Brain pericyte (primary cell): ENCODE results near the gene KDM2A.
"Not testable (repeated sequence)": the region's sequence is repeated elsewhere in the genome, so short reads cannot be mapped to it uniquely, and the experiment has no call there.

Experiments used
- DNase-seq: peaks from one replicate; pipeline ENCODE4 v3.0.0-alpha.2; 2012; ENCODE audit warnings: low read depth, low spot score

KDM2A gene

DNA sequence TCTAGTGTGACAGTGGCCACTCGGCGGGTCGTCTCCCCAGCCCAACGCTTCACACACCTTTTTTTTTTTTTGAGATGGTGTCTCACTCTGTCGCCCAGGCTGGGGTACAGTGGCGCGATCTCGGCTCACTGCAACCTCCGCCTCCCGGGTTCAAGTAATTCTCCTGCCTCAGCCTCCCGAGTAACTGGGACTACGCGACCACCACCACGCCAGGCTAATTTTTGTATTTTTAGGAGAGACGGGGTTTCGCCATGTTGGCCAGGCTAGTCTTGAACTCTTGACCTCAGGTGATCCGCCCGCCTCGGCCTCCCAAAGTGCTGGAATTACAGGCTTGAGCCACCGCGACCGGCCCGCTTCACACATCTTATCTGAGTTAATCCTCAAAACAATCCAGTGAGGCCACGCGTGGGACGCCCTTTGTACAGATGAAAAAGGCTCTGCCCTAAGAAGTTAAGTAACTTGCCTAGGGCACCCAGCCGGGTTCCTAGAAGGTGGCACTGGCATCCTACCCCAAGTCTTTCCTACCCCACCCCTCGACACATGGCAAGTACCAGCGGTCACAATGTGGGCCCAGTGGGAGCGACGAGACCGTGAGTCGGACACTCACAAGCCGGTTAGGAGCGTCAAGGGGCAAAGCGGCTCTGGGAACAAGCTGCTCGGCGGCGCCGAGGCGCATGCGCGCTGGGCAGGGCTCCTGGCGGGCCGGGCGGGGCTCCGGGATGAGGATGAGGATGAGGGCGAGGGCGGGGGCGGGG, 142.0 kb downstream of the KDM2A start:
- not testable (repeated sequence) for DNase-seq

- DNase-seq: no peak
Measured at GRCh38 chr11:67261640-67261945, 142.5 kb downstream of the KDM2A start.

DNA sequence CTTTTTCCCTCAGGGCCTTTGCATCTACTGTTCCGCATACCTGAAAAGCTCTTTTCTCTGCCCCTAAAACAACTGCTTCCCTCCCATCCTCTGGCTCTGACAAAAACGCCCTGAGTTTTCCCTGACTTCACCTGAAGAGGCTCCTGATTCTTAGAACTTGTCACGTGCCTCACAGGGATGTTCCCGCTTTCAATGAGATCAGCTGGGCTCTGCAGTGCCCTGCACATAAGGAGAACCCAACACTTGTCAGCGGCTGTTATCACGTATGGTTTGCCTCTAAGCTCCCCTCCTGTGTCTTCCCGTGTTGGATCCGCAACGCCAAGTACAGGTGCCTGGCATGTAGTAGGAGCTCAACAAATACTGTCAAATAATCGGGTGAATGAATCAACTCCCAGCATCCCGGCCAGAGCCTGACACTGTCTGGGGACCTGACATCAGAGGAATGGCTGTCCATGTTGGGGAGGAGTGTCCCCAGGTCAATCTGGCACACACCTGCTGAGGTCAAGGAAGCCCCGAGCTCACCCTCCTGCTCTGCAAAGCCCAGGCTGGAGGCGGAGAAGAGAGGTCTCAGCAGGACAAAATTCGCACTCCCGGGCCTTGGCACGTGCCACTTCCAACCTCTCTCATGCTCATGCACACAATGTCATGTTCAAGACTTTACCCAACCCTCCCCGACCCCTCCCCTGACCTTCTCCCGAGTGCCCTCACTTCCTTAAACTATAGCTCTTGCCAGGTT, 143.1 kb downstream of the KDM2A start:
- DNase-seq: no peak

- DNase-seq: no peak
Measured at GRCh38 chr11:67262731-67263675, 143.9 kb downstream of the KDM2A start.

DNA sequence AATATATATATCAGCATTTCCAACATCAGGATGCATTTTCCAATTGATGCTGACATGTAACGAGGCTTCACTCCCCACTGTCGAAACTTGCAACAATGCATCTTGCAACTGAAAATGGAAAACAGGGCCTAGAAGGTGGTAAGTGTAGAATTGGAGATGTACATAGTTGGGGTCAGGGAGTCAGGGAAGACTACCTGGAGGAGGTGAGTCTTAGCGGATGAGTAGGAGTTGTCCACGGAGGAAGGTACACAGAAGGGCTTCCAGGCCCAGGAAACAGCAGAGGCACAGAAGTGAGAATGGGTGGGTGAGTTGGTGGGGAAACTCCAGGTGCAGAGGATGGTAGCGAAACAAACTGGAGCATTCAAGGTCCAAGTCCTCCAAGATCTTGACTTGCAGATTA, 145.2 kb downstream of the KDM2A start:
- no peak for DNase-seq

DNA sequence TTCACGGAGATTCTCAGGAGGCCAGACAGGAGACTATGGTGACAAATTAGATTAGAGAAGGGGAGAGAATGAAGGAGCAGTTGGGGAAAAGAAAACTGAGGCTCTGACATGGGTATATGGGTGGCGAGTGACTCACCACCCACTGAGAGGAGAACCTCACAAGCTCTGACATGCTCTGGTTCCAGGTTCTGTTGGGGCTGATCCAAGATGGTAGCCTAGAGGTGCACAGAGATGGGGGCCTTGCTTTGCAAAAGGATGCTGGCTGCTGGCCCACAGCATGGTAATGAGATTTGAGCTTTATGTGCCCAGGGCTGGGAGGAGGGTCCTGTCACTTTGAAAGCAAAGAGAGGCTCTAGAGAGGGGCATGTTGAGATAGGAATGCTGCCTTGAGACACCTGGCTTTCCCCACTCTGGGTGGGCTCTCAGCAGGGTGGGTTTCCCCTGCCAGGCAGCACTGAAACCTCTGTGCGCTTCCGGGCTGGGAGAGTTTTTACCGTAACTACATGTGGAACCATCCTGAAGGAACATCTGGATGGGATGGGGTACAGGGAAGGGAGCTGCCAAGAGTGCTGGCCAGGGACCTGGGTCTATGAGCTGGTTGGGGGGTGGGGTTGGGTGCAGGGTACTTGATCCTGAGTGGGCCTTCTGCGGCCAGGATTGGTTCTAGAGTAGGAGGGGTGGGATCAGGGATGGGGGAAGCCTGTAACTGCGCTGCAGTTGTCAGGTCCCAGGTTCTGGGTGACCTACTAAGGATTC, 146.0 kb downstream of the KDM2A start:
- no peak for DNase-seq

DNA sequence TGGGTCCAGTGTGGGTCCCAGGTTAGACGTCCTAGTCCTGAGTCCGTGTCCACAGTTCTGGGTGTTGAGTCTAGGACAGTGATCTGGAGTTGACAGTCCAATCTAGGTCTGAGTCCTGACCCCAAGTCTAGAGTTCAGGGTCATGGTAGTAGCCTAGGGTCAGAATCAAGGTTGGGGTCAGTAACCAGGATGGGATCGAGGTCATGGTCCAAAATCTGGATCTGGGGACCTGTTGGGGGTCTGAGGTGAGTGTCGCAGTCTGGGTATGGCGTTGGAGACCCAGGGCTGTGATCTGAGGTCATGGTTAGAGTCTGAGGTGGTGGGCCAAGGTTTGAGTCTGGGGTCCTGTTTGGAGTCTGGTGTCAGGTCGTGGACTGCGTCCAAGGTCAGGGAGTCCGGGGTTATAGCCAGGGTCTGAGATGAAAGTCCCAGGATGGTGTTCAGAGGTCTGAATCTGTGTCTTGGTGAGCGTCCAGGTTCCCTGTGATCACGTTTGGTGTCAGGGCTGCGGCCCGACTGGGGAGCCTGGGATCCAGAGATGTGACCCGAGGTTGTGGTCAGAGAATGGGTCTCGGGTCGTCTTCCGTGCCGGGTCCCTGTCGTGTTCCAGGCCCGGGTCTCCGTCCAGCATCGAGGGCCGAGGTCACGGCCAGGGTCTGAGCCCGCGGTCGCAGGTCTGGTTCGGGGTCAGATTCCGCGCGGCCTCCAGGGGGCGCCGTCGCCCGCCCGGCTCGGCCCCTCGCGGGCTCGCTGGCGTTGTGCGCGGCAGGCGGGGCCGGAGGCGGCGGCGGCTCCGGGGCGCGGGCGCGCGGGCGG, 146.8 kb downstream of the KDM2A start:
- no peak for DNase-seq

DNA sequence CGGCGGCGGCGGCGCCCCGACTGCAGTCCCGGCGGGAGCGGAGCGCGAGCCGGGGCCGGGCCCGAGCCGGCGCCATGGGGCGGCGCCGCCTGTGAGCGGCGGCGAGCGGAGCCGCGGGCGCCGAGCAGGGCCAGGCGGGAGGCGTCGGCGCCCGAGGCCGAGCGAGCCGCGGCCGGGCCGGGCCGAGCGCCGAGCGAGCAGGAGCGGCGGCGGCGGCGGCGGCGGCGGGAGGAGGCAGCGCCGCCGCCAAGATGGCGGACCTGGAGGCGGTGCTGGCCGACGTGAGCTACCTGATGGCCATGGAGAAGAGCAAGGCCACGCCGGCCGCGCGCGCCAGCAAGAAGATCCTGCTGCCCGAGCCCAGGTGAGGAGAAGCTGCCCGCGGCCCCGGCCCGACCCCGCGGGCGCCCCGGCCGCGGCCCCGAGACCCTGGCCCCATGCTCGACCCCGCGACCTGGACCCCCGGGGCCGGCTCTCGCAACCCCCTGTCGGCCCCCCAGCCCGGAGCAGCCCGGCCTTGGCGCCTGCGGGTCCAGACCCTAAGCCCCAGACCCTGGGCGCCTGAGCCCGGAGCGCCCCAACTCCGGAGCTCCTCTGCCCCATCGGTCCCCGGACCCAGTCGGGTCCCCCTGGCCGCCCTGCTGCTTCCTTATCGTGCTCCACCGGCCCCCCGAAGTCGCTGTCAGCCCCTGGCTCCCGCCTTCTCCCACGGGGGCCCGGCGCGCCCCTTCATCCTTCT, 147.6 kb downstream of the KDM2A start, which contains the start of gene GRK2:
GRK2 (plus strand) TSS at position 25 of the 739 bp plus-strand sequence; CDS start at position 252, 227 bp downstream.
- DNase-seq: no peak

DNA sequence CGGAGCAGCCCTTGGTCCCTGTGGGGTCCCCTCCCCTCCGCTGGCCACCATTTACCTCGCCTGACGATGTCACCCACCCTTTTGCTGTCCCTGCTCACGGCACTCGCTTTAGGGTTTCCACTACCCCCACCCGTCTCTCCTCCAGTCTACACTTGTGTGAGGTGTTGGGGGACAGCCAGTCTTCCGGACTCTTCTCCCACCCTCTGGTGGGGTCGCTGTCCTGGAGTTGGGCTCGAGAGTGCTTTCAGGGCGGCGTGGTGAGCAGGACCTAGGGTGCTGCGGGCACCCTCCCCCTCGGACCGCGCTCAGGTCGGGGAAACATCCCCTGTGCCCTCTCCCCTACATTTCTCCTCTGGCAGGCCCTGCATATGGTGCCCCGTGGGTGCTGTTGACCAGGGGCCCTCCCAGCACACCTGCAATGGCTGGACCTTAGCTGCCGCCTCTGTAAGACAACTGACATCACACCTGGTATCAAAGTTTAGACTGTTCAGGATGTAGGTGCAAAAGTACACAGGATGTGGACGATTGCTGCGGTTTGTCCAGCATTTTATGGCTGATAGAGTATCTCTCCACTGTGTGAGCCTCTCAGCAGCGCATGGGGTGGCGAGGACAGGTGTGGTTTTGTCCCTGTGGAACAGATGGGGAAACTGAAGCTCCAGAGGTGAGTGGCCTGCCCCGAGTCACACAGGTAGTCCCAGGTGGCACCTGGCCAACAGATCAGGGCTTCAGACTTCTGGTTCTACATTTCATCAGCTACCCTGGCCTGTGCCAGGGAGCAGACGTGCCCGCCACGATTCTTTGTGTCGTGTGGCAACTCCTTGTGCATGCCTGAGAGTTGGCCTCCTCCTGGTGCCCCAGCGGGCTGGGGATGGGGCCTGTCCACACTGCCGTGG, 148.4 kb downstream of the KDM2A start:
- DNase-seq: no peak

- no peak for DNase-seq
Measured at GRCh38 chr11:67268081-67268961, 149.3 kb downstream of the KDM2A start.

DNA sequence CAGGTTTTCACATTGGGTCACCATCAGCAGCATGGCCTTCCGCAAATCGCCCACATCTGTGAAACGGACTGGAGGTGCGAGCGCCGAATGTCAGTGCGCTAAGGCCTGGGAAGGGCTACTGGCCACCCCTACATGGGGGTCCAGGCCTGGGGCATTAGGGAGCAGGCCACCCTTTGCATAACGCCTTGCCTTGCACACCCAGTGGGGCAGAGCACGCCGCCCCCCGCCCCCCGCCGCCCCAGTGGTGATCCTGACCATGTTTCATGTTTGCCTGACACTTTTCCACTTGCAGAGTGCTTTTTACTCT, 149.9 kb downstream of the KDM2A start:
- no peak for DNase-seq

GRCh38 chr11:67269401-67270255, 150.6 kb downstream of the KDM2A start:
- DNase-seq: no peak

- no peak for DNase-seq
Measured at GRCh38 chr11:67270256-67271204, 151.5 kb downstream of the KDM2A start.

- DNase-seq: no peak
Measured at GRCh38 chr11:67271205-67271540, 152.1 kb downstream of the KDM2A start.

DNA sequence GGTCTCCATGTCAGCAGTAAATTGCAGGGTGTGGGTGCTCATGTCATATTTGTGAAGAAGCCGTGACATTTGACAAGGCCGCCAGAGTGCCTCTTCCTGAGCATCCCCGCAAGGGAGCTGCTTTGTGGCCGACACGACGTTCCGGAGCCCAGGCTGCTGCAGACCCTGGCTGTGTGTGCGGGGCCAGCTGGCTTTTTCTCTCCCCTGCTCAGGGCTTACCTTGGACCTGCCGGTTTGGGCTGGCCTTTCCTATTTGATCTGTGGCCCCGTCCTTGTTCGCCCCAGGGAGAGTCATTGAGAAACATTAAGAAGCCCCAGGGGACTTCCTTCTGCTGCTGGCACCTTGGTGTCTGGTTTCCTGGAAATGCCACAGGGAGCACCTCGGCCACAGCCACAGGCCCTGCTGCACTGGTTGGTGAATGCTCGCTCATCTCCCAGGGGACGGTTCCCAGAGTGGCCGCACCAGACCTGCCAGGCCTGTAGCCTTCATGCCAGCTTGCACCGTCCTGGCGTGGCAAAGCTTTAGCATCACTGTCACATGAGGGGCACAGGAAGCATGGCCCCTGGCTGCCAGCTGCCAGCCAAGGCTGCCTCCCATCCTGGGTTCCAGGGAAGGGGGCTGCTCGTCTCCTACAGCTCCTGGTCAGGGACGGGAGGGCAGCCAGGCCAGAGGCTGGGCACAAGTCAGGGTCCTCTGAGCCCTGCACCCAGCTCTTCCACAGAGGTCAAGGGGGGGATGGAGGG, 152.7 kb downstream of the KDM2A start:
- DNase-seq: no peak
